Measurements from ENCODE around the gene ASF1A. TPM values are rescaled to one million over a fixed set of nuclear protein-coding genes. Genes with fewer than 3 reads are reported as not detected.

The ASF1A gene
- total and polyA plus RNA-seq, 2 of the 13 experiments (the other 11 are each of a cell fraction or from before 2014, with no cell fraction given): 14.5 to 49.9 TPM

GRCh38 chr6:118893807-118894424, at the start of gene ASF1A (continued):
- TF ChIP-seq ZNF460 (CRISPR knock-in tag; IDR thresholded peaks at IDR 0.05; ENCODE audit: borderline replicate concordance) (no peak), GTF2F1 (IDR thresholded peaks at IDR 0.05; ENCODE audit: low read length) (peak; percentile 64; the same call in 1 of the 2 replicates), KDM5A (IDR thresholded peaks at IDR 0.05; ENCODE audit: borderline replicate concordance, low read length) (peak; percentile 60), SMAD1 (CRISPR knock-in tag; IDR thresholded peaks at IDR 0.05; ENCODE audit: borderline replicate concordance, low read depth) (no peak; the same call in 1 of the 2 replicates), ZSCAN20 (CRISPR knock-in tag; IDR thresholded peaks at IDR 0.05; ENCODE audit: borderline replicate concordance) (peak; percentile 63; the same call in 1 of the 2 replicates), ZNF512B (CRISPR knock-in tag; IDR thresholded peaks at IDR 0.05; ENCODE audit: borderline replicate concordance) (no peak), SOX6 (IDR thresholded peaks at IDR 0.05) (no peak), SOX6 (CRISPR knock-in tag; IDR thresholded peaks at IDR 0.05) (peak; percentile 71), ZNF367 (CRISPR knock-in tag; IDR thresholded peaks at IDR 0.05; ENCODE audit: borderline replicate concordance) (no peak), CC2D1A (CRISPR knock-in tag; IDR thresholded peaks at IDR 0.05) (0 out of 2 replicates have a peak, but pooled peaks have one; percentile 74), EP300 (IDR thresholded peaks at IDR 0.05; ENCODE audit: low read depth in 2 of 2, low read length in 2 of 2) (peak; percentile 45 to 68), EP300 (CRISPR knock-in tag; IDR thresholded peaks at IDR 0.05; ENCODE audit: borderline replicate concordance) (0 out of 2 replicates have a peak, but pooled peaks have one; percentile 28), PCBP2 (optimal IDR thresholded peaks at IDR 0.05; ENCODE audit: low read depth, low read length, poor library complexity, severe bottlenecking) (no peak), ZBTB7A (CRISPR knock-in tag; IDR thresholded peaks at IDR 0.05) (no peak), ATM (IDR thresholded peaks at IDR 0.05; ENCODE audit: borderline replicate concordance) (no peak), ZNF3 (CRISPR knock-in tag; IDR thresholded peaks at IDR 0.05) (peak; percentile 2; the same call in 1 of the 2 replicates), BRF2 (CRISPR knock-in tag; IDR thresholded peaks at IDR 0.05) (peak; percentile 71), PPARG (CRISPR knock-in tag; conservative IDR thresholded peaks at IDR 0.05) (peak; percentile 55; the same call in 1 of the 2 replicates), ZBTB10 (CRISPR knock-in tag; IDR thresholded peaks at IDR 0.05; ENCODE audit: borderline replicate concordance) (0 out of 2 replicates have a peak, but pooled peaks have one; percentile 39), KLF6 (CRISPR knock-in tag; IDR thresholded peaks at IDR 0.05) (peak; percentile 60; the same call in 1 of the 2 replicates), KDM1A (CRISPR knock-in tag; IDR thresholded peaks at IDR 0.05) (peak; percentile 61; the same call in 1 of the 2 replicates)
- TF ChIP-seq, protein P1, sequence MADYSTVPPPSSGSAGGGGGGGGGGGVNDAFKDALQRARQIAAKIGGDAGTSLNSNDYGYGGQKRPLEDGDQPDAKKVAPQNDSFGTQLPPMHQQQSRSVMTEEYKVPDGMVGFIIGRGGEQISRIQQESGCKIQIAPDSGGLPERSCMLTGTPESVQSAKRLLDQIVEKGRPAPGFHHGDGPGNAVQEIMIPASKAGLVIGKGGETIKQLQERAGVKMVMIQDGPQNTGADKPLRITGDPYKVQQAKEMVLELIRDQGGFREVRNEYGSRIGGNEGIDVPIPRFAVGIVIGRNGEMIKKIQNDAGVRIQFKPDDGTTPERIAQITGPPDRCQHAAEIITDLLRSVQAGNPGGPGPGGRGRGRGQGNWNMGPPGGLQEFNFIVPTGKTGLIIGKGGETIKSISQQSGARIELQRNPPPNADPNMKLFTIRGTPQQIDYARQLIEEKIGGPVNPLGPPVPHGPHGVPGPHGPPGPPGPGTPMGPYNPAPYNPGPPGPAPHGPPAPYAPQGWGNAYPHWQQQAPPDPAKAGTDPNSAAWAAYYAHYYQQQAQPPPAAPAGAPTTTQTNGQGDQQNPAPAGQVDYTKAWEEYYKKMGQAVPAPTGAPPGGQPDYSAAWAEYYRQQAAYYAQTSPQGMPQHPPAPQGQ (CRISPR knock-in tag; IDR thresholded peaks at IDR 0.05; ENCODE audit: borderline replicate concordance): no peak
